Transverse colon (tissue), 3 donors: ENCODE measurements around the gene KLF15.

ENCODE experiments used
- POLR2A ChIP-seq: fragments of 450-650 bp; IDR thresholded peaks from one replicate; pipeline ENCODE4 v1.6.1; 2016; ENCODE audit warnings: antibody characterized with exemption, mild to moderate bottlenecking, moderate library complexity
- POLR2AphosphoS5 ChIP-seq, 3 donors: sonication (generic); formaldehyde crosslinking; IDR thresholded peaks; one replicate each; pipeline ENCODE4 v1.6.1; 2016; ENCODE audit warnings: antibody characterized with exemption in 3 of 3

DNA sequence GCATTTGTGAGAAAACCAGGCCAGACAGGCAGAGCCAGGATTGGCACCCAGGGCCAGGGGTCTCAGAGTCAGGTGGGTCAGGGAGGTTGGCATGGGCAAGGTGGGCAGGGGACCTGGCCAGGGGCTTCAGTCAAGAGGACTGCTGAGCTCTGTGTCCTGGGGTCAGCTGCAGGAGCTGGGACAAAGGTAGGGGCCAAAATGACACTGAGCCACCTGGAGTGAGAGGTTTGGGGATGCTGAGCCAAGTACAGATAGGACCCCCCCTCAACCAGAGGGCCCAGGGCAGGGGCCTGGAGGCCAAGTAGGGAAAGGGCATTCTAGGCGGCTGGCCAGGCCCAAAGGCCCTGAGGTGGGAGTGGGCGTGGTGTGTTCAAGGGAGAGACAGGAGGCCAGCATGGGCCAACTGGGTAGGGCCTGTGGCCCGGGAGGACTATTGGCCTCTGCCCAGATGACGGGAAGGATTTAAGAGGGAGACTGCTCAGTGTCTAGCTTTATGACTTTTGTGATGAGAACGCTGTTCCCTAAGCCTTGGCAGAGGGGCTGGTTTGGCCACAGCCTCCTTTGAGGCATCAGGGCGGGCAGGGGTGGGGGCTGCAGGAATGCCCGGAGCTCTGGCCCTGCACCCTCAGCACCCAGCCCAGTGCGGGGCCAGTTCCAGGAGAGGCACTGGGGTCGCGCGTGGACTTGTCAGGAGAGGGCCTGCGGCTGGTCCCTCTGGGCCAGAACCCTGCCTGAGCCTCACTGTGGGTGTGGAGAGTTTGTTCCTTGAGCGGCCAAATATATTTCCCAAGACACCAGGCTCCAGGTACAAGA is 40.6 kb upstream of the KLF15 start:
- no peak for TF ChIP-seq POLR2A
- no peak for TF ChIP-seq POLR2AphosphoS5 (IDR thresholded peaks at IDR 0.05)
